B cell (primary cell): ENCODE measurements around the gene HLCS. TPM values are rescaled to one million over a fixed set of nuclear protein-coding genes. Genes with fewer than 3 reads are reported as not detected.

Source experiments
- ATAC-seq: fragments of 200-7000 bp; cut with Tn5 transposase; one replicate; pipeline ENCODE4 v1.10.0; 2021; ENCODE audit warnings: low read depth, mild to moderate bottlenecking, moderate number of reproducible peaks, moderate library complexity
- CTCF ChIA-PET: fragments of 350-600 bp; sonication (Branson Sonifier 250); formaldehyde crosslinking; loops from one replicate; lab custom pipeline; 2021; ENCODE audit warnings: antibody characterized with exemption, inconsistent platforms; lab: Charles Lee
- POLR2A ChIA-PET: fragments of 350-600 bp; sonication (Branson Sonifier 250); formaldehyde crosslinking; loops from one replicate; lab custom pipeline; 2021; ENCODE audit warnings: antibody characterized with exemption; lab: Charles Lee
- DNase-seq: peaks from one replicate; pipeline ENCODE4 v3.0.0; 2013
- H2AFZ ChIP-seq: 2 replicates; pipeline ENCODE4 v1.6.1; 2012; ENCODE audit warnings: mild to moderate bottlenecking, low read depth, low read length; ENCODE audit not compliant: insufficient read depth, poor library complexity, severe bottlenecking
- H3K27ac ChIP-seq, 2 donors: 1 replicate in 1 of 2; 2 replicates in 1 of 2; pipeline ENCODE4 v1.5.1; 2012 to 2013; ENCODE audit warnings: low read length in 2 of 2, mild to moderate bottlenecking in 2 of 2, moderate library complexity in 1 of 2
- H3K27me3 ChIP-seq, 4 experiments: fragments of 200-600 bp in 1 of 4; sonication (generic) in 1 of 4; replicated peaks in 1 of 4; 1 replicate in 2 of 4; 2 replicates in 2 of 4; pipeline versions ENCODE4 v1.6.1 to v1.7.0; 2013 to 2016; ENCODE audit warnings: low read length in 3 of 4, mild to moderate bottlenecking in 2 of 4, mixed read lengths in 1 of 4, moderate library complexity in 1 of 4; ENCODE audit not compliant: insufficient read depth in 4 of 4, control insufficient read depth in 3 of 4; ENCODE audit errors: control extremely low read depth in 1 of 4
- H3K36me3 ChIP-seq, 2 experiments: replicated peaks in 1 of 2; 1 replicate in 1 of 2; 2 replicates in 1 of 2; pipeline versions ENCODE4 v1.6.1 to v1.7.1; 2013; ENCODE audit warnings: low read length in 1 of 2; ENCODE audit not compliant: insufficient read depth in 2 of 2, control insufficient read depth in 1 of 2; ENCODE audit errors: control extremely low read depth in 1 of 2, extremely low read depth in 1 of 2
- H3K4me1 ChIP-seq, 2 donors: fragments of 200-600 bp in 1 of 2; sonication (generic) in 1 of 2; 1 replicate in 1 of 2; 2 replicates in 1 of 2; pipeline versions ENCODE4 v1.5.1 to v1.6.1; 2013 to 2017; ENCODE audit warnings: low read length in 2 of 2; ENCODE audit not compliant: control insufficient read depth in 2 of 2, insufficient read depth in 2 of 2
- H3K4me2 ChIP-seq: replicated peaks from 2 replicates; pipeline ENCODE3; 2012; ENCODE audit warnings: mild to moderate bottlenecking, low read depth, low read length; ENCODE audit not compliant: poor library complexity, severe bottlenecking
- H3K4me3 ChIP-seq, 5 experiments: fragments of 200-600 bp in 1 of 5; sonication (generic) in 1 of 5; 1 replicate in 3 of 5; 2 replicates in 2 of 5; pipeline versions ENCODE4 v1.5.1 to v1.7.0; 2011 to 2016; ENCODE audit warnings: low read length in 4 of 5, mild to moderate bottlenecking in 4 of 5, low read depth in 2 of 5, control low read depth in 1 of 5, moderate library complexity in 1 of 5; ENCODE audit not compliant: insufficient read depth in 1 of 5; ENCODE audit errors: control extremely low read depth in 1 of 5, extremely low read depth in 1 of 5
- H3K79me2 ChIP-seq: fragments of 200-600 bp; sonication (generic); one replicate; pipeline ENCODE4 v1.6.0; 2016; ENCODE audit warnings: low read length; ENCODE audit not compliant: control insufficient read depth, insufficient read depth
- H3K9ac ChIP-seq: fragments of 200-600 bp; sonication (generic); 2 replicates; pipeline ENCODE4 v1.6.1; 2017; ENCODE audit warnings: mild to moderate bottlenecking, low read length, moderate library complexity
- H3K9me3 ChIP-seq, 3 donors: one replicate each; pipeline versions ENCODE4 v1.6.1 to v1.7.1; 2013; ENCODE audit warnings: low read length in 2 of 3; ENCODE audit not compliant: control insufficient read depth in 2 of 3, insufficient read depth in 1 of 3; ENCODE audit errors: control extremely low read depth in 1 of 3
- H4K20me1 ChIP-seq: 2 replicates; pipeline ENCODE4 v1.6.0; 2012; ENCODE audit warnings: mild to moderate bottlenecking, low read length; ENCODE audit not compliant: insufficient read depth, control insufficient read depth, poor library complexity, severe bottlenecking
- H3K27ac Mint-ChIP-seq: one replicate; pipeline ENCODE4 v1.8.0; 2021; ENCODE audit warnings: mixed read lengths
- H3K27me3 Mint-ChIP-seq: one replicate; pipeline ENCODE4 v1.8.0; 2021; ENCODE audit warnings: mixed read lengths
- H3K4me1 Mint-ChIP-seq: one replicate; pipeline ENCODE4 v1.8.0; 2021; ENCODE audit warnings: mixed read lengths
- H3K4me3 Mint-ChIP-seq: one replicate; pipeline ENCODE4 v1.8.0; 2021; ENCODE audit warnings: mixed read lengths
- H3K9me3 Mint-ChIP-seq: one replicate; pipeline ENCODE4 v1.8.0; 2022; ENCODE audit warnings: mixed read lengths; ENCODE audit not compliant: insufficient read depth
- CTCF ChIP-seq: fragments of 200-600 bp; IDR thresholded peaks from one replicate; pipeline ENCODE4 v1.8.0; 2022; ENCODE audit warnings: antibody characterized with exemption, mild to moderate bottlenecking
- EZH2 ChIP-seq: IDR thresholded peaks from 2 replicates; pipeline ENCODE4 v1.6.1; 2012; ENCODE audit warnings: borderline replicate concordance, low read depth, mild to moderate bottlenecking, moderate library complexity, low read length; ENCODE audit not compliant: insufficient read depth, poor library complexity, severe bottlenecking
- WGBS: methylation state at CpG from one replicate; pipeline ENCODE4 v1.1.5; 2013; ENCODE audit warnings: missing lambda C conversion rate; ENCODE audit not compliant: insufficient coverage; 5-methylcytosine and 5-hydroxymethylcytosine counted together
- intact Hi-C: fragments of 100-400 bp; cut with micrococcal nuclease; formaldehyde crosslinking; loops from one replicate; pipeline ENCODE4 v1.10.0; 2022
- polyA plus RNA-seq: library from polyadenylated mRNA; depleted of rRNA; stranded (reverse); fragments of >200 nt; gene quantifications from 2 replicates; pipeline ENCODE4 v1.2.3, GENCODE V29; 2012
- small RNA-seq: library from RNA; depleted of rRNA; stranded (forward); fragments of <200 nt; gene quantifications from one replicate; pipeline ENCODE3, GENCODE V24; 2012; ENCODE audit warnings: low replicate concordance, low read depth; ENCODE audit not compliant: insufficient read length
- total RNA-seq, 2 donors: library from RNA; stranded (reverse); fragments of 120-200 nt in 1 of 2; gene quantifications; 1 replicate in 1 of 2; 2 replicates in 1 of 2; pipeline versions ENCODE4 v1.2.3 to v1.2.4, GENCODE V29; 2013 to 2022

HLCS gene
- total and polyA plus RNA-seq, 2 donors (not counting 1 experiment from before 2014, with no cell fraction given), result 4.4 to 14.7 TPM

- TF ChIP-seq EZH2, result no peak
- TF ChIP-seq CTCF, result no peak
- Histone ChIP-seq H3K36me3 (no peaks in the 10 kb centered on the region), H3K4me3 (no peak overlapping the region), H3K9me3 (peaks cover 0 to 37% (median 0%) of the 10 kb centered on the region in 3 donors), H2AFZ (no peak overlapping the region), H3K9ac (no peak overlapping the region), H3K4me2 (peak overlapping the region; percentile 60), H3K27me3 (peaks cover 0 to 87% (median 55%) of the 10 kb centered on the region in 4 experiments), H3K27ac (no peak overlapping the region), H3K4me1 (peaks cover 20 to 40% of the 10 kb centered on the region in 2 donors), H4K20me1 (no peaks in the 10 kb centered on the region), H3K79me2 (no peaks in the 10 kb centered on the region)
- intact Hi-C loops, result no loop called here
- Mint-ChIP-seq H3K27ac (no peak overlapping the region), H3K4me1 (peaks cover 23% of the 10 kb centered on the region), H3K27me3 (peaks cover 50% of the 10 kb centered on the region), H3K9me3 (no peaks in the 10 kb centered on the region), H3K4me3 (peak overlapping the region; percentile 65)
- no peak for ATAC-seq
- CTCF ChIA-PET, result no interaction called here
- 5% methylated on average over 65 of the region's 65 CpGs for WGBS
- POLR2A ChIA-PET, result no interaction called here
- no peak for DNase-seq
Observed at GRCh38 chr21:36700971-36701755, 265.3 kb downstream of the HLCS start.

Small RNA genes within 50 kb of the gene (small RNA-seq; reads per million reads assigned to genes)
- gene RF00019, result not detected
- gene RNA5SP491, result not detected

Other genes starting within 250 kb of the HLCS start
- not detected in 2 replicates for gene RIPPLY3, start 40.0 kb upstream of the HLCS start, total RNA-seq
- gene RIPPLY3, start 40.0 kb upstream of the HLCS start, polyA plus RNA-seq, result not detected in 2 replicates
- 21.7 and 22.7 TPM in 2 replicates for gene PIGP, start 106.4 kb upstream of the HLCS start, total RNA-seq
- gene PIGP, start 106.4 kb upstream of the HLCS start, polyA plus RNA-seq, result 11.5 and 15.8 TPM in 2 replicates
- gene TTC3, start 106.6 kb upstream of the HLCS start, total RNA-seq, result 163 and 191 TPM in 2 replicates
- gene TTC3, start 106.6 kb upstream of the HLCS start, polyA plus RNA-seq, result 42.0 and 52.1 TPM in 2 replicates